ENCODE results near the gene OR6B1.
"Not testable (repeated sequence)": the region's sequence is repeated elsewhere in the genome, so short reads cannot be mapped to it uniquely, and the experiment has no call there.

OR6B1 gene

GRCh38 chr7:144049491-144049890, 49.4 kb downstream of the OR6B1 start:
- no peak for TF ChIP-seq CTCF (IDR thresholded peaks at IDR 0.05; ENCODE audit: insufficient read depth, low read depth, low read length, missing control alignments)
- DNase-seq (ENCODE audit: low read depth): no peak
- no peak overlapping the region for H3K4me3 ChIP-seq (ENCODE audit: low read depth, low read length)

DNA sequence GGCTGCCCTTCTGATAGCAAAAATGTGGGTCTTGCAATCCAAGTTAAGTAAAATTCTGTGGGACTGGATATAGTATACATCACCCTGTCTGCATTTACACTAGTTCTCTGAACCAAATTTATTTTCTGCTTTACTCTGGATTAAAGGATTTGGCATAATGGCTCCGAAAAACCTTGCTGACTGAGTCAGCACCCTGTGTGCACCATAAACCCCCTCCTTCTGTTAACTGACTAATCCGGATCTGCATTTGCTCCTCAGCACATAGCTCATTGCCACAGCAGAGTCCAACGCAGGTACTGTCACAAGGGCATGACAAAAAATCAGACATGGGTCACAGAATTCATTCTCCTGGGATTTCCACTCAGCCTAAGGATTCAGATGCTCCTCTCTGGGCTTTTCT, 50.0 kb downstream of the OR6B1 start:
- no peak for DNase-seq (ENCODE audit: low read depth)

GRCh38 chr7:144050884-144051283, 50.8 kb downstream of the OR6B1 start:
- not testable (repeated sequence) for H3K4me3 ChIP-seq (ENCODE audit: low read depth, low read length); DNase-seq (ENCODE audit: low read depth)

More for the DNA sequence above, 50.0 kb downstream of the OR6B1 start:
- no peak for TF ChIP-seq CTCF (IDR thresholded peaks at IDR 0.05; ENCODE audit: insufficient read depth, low read depth, low read length, missing control alignments)
- H3K4me3 ChIP-seq (ENCODE audit: low read depth, low read length): no peak overlapping the region

GRCh38 chr7:144057954-144058353, 57.8 kb downstream of the OR6B1 start:
- DNase-seq (ENCODE audit: low read depth): no peak
- no peak for TF ChIP-seq CTCF (IDR thresholded peaks at IDR 0.05; ENCODE audit: insufficient read depth, low read depth, low read length, missing control alignments)
- no peak overlapping the region for H3K4me3 ChIP-seq (ENCODE audit: low read depth, low read length)
